HG03565 (cell line): ENCODE measurements around the gene CGB1.
"Not testable (repeated sequence)": the region's sequence is repeated elsewhere in the genome, so short reads cannot be mapped to it uniquely, and the experiment has no call there.

Experiments used
- ATAC-seq: cut with Tn5 transposase; IDR thresholded peaks from one replicate; pipeline ENCODE4 v1.9.1; 2021; ENCODE audit warnings: mild to moderate bottlenecking, moderate library complexity; ENCODE audit not compliant: unreplicated experiment

The CGB1 gene

DNA sequence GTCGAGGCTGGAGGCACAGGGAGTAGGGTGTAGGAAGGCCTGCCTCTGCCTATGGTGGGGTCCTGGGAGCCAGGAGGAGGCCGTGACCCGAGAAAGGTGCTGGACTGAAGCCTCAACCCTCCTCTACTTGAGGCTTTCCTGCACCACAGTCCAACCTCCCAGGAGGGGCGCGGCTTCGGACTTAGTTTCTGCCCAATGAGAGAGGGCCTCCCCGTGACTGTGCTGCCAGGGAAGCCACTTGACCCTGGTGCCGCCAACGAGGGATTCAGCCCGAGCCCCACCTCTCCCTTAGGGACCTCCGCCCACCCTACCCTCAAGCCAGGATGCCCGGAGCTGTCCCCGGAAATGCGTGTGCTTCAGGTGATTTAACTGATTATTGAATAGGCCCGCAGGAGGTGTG lies 12.5 kb downstream of the CGB1 start, which contains the start of gene CGB3:
TSS of gene CGB3 (minus strand) at position 101 of the 400 bp plus-strand sequence. CDS start 362 bp downstream, outside the sequence.
- not testable (repeated sequence) for ATAC-seq

DNA sequence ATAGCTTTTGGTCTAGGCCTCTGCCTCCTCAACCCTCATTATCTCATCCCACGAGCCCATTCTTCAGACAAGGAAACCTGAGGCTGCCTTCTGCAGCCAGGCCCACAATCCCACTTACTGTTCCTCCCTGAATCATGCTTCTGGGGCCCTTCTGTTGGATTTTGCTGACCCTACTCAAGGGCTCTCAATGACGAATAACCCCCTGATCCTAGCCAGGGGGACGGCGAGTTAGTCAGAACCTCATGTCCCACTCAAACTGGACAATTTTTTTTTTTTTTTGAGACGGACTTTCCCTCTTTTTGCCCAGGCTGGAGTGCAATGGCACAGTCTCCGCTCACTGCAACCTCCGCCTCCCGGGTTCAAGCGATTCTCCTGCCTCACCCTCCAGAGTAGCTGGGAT lies 14.6 kb downstream of the CGB1 start:
- ATAC-seq: no peak

DNA sequence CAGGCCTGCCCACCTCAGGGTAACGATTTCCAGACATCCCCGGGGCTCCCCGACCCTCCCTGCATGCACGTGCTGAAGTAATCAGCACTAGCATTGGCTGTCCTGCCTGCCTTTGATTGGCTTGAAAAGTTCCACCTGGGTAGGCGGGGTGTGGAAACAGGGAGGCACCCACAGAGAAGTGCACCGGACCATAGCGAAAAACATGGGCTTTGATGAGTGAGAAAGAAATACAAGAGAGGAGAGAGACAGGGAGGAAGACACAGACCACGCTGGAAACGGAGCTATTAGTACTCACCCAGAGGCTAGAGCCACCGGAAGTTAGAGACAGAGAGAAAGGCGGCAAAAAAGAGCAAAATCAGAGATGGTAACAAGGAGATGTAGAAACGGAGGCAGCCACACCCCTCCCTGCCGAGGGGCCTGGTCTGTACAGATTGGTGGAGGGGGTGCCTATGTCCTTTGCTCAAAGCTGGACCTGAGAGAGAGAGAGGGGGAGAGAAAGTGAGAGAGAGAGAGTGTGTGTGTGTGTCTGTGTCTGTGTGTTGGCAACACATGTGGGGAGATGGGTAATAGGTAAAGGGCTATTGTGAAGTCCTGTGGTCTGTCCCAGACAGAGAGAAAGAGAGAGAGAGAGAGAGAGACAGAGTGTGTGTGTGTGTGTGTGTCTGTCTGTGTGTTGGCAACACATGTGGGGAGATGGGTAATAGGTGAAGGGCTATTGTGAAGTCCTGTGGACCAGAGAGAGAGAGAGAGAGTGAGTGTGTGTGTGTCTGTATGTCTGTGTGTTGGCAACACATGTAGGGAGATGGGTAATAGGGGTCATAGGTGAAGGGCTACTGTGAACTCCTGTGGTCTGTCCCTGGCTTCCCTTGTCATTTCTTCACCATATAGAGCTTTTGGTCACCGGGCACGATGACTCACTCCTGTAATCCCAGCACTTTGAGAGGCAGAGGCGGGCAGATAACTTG lies 15.5 kb downstream of the CGB1 start:
- no peak for ATAC-seq

DNA sequence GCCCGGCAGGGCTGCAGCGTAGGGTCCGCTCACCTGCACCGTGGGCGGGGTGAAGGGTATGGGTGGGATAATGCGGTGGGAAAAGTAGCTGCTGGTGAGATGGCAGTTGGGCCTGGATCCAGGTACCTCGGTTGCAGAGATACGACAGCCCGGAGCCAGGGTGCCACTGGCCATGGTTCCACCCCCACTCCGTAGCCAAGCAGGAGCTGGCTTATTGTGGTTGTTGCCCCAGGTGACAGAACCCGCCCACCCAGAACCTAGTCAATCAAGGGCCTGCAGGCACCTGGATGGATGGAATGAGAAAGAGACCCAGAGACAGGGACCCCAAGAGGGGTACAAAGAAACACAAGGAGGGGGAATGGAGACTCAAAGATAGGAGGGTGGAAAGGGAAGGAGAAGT lies 16.4 kb downstream of the CGB1 start:
- no peak for ATAC-seq

DNA sequence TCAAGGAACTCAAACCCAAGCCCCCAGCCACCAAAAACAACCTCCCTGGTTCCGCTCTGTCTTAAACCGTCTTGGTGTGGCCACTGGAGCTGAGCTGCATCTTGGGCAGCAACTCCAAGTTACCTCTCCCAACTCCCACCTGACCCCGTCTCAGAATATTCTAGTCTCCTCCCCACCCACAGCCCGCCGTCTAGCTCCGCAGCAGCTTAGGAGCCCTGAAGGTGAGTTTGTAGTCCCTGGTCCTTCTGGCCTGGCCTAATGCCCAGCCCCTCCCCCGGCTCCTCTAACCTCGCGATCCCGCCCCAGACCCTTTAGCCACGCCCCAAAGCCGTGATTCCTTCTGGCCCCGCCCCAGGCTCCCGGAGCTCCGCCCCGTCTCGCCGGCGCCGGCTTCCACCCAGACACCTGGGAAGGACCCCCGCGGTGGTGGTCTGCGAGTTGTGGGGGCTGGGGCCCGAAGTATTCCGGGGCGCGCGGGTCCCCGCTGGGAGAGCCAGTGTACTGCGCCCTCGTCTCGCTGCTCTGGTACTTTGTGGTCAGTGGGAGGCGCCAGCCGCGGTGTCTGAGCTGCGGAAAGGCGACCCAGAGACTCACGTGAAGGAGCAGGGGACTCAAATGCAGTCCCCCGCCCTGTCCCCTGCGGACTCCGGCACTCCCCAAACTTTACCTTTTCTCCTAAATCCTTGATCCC lies 17.3 kb downstream of the CGB1 start:
- no peak for ATAC-seq

DNA sequence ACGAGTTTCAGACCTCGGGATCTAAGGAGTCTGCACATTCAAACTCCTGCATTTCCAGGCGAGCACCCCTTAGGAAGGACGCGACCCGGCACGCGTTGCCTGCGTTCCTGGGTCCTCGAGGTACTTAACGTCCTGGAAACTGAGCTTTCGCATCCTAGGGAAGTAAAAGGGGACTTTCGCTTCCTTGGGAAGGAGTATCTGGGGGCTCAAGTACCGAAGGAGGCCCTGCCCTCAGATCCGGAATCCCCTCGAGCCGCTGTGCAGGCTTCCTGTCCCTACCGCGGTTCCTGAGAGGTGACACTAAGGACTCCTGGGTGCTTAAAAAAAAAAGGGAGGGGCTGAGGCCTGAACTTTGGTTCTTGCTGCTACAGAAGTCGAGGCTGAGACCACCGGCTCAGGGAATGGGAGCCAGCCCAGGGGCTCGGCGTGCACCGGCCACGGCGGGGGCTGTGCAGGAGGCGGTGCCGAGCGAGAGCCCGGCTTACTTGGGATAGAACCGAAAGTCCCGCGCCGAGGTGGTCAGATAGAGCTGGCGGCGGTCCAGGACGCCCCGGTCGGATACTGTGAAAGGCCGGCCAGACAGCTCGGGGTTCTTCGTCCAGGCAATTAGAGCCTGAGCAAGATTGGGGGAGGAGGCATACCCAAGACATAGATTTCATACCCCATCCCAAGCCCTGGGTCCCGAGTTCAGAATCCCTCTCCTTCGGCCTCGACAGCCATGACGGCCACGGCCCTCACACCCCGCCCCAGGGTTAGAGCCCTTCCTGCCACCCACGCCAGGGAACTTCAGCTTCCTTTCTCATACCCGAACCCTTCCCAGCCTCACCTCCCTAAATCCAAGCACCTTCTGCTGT lies 18.1 kb downstream of the CGB1 start:
- ATAC-seq: not testable (repeated sequence)

DNA sequence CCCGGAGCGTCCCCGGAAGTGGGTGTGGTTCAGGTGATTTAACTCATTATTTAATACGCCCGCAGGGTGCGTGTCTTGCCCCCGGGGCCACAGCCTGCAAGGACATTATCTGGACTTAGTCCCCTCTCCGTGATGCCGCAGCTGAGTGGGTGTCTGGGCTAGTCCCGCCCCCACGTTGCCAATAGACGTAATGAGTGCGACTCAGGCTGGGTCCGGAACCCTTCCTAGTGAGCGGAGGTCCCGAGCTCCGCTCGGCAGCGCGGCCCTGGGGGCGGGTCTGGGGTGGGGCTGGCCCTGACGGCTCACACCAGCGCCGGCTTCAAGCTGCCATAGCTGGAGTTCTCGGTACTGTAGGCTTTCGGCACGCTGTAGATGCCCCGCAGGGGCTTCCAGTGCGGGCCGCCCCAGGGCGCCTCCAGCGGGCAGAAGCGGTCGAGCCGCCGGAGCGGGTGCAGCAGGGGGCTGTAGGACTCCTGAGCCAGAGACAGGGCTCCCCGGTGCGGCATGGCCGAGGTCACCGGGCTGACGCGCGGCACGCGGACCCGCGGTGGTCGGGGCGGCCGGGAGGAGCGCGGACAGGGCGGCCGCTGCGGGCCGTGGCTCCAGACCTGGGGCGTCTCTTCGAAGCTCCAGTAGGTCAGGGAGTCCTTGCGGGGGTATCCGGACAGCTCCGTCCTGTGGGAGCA lies 18.9 kb downstream of the CGB1 start:
- no peak for ATAC-seq

DNA sequence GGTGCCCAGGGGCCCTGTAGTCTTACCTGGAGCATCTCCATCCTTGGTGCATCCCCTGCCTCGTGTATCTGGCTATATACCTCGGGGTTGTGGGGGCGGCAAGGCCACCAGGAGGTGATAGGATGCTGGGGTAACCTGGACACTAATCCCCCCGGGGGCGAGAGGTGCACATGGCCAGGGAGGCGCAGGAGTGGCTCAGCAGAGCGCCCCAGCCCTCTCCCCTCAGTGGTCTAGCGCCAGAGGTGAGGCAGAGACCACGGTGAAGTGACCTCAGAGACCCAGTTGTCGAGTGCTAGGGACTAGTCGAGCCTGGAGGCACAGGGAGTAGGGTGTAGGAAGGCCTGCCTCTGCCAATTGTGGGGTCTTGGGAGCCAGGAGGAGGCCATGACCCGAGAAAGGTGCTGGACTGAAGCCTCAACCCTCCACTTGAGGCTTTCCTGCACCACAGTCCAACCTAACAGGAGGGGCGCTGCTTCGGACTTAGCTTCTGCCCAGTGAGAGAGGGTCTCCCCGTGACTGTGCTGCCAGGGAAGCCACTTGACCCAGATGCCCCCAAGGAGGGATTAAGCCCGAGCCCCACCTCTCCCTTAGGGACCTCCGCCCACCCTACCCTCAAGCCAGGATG lies 19.5 kb downstream of the CGB1 start, which contains the start of gene LHB:
TSS of gene LHB (minus strand) at position 51 of the 625 bp plus-strand sequence. CDS start at position 41, 10 bp downstream.
- ATAC-seq: no peak

DNA sequence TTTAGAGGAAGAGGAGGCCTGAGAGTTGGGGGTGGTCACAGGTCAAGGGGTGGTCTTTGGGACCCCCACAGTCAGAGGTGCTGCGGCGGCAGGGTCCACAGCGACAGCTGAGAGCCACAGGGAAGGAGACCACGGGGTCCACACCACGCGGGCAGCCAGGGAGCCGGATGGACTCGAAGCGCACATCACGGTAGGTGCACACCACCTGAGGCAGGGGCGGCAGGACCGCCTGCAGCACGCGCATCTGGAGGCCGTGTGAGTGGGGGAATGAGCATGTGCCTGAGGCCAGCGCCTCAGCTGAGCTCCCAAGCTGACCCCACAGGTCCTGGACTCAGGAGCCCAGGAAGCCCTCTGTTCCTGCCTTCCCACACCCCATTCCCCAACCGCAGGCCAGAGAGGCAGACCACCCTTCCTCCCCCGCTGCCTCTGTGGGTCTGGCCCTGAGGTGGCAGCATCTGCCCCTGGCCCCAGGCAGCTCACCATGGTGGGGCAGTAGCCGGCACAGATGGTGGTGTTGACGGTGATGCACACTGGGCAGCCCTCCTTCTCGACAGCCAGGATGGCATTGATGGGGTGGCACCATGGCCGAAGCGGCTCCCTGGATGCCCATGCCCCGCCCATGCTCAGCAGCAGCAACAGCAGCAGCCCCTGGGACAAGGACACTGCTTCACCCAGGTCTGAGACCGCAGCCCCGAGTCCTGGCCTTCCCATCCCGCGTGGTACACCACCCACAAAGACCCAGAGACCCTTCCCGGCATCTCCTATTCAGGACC lies 20.4 kb downstream of the CGB1 start:
- ATAC-seq: no peak

DNA sequence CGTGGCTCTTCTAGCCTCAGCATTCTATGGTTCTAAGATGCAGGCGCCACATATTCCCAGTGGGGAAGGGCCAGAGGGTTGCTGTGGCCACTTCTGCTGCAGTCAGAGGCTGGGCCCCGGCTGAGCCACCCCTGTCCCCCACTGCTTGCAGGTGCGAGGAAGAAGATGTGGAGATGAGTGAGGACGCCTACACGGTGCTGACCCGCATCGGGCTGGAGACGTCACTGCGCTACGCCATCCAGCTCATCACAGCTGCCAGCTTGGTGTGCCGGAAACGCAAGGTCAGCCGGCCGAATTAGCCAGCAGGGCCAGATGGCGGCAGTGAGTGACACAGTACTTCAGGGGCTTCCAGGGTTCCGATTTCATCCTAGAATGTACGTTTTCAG lies 21.8 kb downstream of the CGB1 start:
- no peak for ATAC-seq

DNA sequence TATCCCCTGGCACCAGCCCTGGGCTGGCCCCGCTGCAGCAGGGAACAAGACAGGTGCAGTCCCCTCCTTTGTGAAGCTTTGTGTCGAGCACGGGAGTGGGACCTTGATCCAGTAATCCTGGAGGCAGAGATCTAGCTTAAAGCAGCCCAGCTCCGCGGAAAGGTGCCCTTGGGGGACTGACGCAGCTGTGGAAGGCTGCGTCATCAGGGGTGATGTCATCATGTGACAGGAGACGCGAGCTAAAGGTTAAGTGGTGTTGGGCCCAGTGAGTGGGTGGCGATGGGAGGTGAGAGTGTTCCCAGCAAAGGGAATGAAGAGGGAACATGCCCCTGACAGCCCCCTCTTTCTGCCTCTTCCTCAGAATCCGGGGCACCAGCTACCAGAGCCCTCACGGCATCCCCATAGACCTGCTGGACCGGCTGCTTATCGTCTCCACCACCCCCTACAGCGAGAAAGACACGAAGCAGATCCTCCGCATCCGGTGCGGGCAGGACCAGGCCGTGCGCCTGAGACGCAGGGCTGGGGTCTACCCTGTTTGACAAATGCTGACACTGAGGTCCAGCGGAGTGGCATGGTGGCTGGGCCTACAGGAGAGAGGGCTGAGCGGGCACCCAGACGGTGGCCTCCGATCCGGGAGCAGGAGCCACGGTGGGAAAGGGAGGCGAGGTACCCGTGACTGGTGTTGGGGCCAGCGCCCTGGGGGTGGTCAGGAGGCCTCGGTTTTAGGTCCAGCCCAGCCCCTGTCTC lies 22.4 kb downstream of the CGB1 start:
- ATAC-seq: no peak

DNA sequence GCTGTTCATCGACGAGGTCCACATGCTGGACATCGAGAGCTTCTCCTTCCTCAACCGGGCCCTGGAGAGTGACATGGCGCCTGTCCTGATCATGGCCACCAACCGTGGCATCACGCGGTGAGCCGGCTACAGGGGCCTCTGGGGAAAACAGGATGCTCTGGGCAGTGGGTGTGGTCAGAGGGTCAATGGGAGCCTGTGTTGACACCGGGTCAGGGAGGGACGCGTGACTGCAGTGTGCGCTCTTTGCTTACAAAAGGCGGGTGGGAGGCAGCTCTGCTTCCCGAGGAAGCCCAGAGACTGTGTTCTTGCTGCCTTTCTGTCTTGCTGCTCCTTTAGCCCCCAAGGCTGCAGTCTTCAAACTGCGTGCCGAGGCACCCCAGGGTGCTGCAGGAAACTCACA lies 25.5 kb downstream of the CGB1 start:
- no peak for ATAC-seq

DNA sequence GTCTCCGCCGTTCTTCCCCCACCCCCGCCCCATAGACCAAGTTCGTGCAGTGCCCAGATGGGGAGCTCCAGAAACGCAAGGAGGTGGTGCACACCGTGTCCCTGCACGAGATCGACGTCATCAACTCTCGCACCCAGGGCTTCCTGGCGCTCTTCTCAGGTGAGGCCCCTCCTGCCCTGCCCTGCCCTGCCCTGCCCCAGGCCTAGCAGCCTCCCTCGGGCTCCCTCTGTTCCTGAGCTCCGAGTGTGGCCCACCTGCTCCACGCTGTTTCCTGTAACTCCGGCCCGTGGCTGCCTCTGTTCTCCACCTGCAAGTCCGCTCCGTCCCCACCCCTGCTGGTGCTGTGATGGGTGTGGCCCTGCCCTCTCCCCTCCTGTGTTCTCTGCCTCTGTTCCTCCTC lies 26.2 kb downstream of the CGB1 start:
- ATAC-seq: no peak

DNA sequence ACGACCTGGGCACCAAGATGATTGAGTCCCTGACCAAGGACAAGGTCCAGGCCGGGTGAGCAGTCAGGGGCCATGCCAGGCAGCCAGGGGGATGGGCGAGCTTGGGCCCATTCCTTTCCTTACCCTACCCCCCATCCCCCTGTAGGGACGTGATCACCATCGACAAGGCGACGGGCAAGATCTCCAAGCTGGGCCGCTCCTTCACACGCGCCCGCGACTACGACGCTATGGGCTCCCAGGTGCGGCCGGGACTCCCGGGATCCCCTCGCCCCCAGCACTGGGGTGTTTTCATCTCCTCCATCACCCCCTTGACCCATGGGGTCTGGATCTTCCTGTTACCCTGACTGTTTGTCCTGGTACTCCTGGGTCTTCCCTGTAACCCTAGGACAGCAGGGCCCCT lies 26.9 kb downstream of the CGB1 start:
- ATAC-seq: no peak

DNA sequence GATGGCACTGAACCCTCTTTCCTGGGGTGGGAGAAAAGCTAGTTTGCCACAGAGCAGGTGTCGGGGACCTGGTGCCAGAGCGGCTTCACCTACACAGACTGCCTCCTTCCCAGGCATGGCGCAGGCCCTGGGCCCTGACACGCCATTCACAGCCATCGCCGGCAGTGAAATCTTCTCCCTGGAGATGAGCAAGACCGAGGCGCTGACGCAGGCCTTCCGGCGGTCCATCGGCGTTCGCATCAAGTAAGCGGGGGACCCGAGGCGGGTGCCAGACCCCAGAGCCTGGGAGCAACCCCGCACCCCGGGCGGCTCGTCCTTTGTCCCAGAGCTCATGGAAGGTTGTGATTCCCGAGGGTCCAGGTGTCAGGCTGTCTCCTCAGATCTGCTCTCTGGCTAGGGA lies 29.8 kb downstream of the CGB1 start:
- ATAC-seq: no peak

DNA sequence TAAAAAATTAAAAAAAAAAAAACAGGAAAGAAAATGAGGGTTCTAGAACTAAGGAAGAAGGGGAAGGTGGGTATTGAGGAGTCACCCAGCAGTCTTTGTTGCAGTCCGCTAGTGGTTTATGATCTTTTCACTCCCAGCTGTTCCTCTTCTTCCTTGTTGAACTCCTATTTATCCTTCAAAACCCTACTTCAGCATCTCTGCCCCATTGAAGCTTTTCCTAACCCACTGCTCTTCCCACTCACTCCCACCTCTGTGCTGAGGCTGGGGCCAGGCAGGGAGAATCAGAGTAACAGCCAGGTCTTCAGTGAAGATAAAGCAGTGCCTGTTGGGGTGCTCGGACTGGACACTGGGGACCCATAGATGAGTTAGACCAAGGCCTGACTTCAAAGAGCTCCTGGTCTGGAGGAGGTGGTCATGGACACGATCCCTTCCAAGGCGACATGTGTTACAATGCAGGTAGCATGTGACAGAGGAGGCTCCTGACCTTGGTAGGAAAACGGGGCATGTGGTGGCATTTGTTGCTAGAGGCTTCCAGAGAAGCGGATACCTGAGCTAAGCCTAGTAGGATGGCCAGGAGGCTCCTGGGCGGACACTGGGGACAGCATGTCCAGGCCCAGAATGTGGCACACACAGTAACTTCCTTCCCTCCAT lies 31.6 kb downstream of the CGB1 start:
- no peak for ATAC-seq

DNA sequence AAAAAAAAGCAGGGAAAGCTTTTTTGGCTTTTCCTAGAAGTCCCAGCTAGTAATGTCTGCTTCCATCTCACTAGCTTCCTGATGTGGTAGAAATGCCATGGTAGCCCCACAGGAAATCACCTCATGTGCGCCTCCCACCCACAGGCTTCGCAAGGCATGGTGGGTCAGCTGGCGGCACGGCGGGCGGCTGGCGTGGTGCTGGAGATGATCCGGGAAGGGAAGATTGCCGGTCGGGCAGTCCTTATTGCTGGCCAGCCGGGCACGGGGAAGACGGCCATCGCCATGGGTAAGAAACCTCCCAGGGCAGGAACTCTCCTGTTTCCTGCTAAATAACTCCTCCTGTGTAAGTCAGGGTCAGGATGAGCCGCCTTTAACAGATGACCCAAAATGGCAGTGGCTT lies 32.6 kb downstream of the CGB1 start:
- no peak for ATAC-seq
